Glomerular endothelial cell (primary cell): ENCODE data around the gene DNAJB8. TPM values are rescaled to one million over a fixed set of nuclear protein-coding genes. Genes with fewer than 3 reads are reported as not detected.
A peak's percentile ranks its signal among the peaks of the same experiment; 100 is the strongest.

ENCODE experiments used
- DNase-seq: peaks from one replicate; pipeline ENCODE4 v3.0.0-alpha.2; 2011; ENCODE audit warnings: low read depth, low spot score; ENCODE audit errors: extremely low read depth
- total RNA-seq: library from RNA; depleted of rRNA; stranded (reverse); fragments of >200 nt; gene quantifications from 2 replicates; pipeline ENCODE4 v1.2.3, GENCODE V29; 2015

DNAJB8 gene
- total RNA-seq, 1 donor from 2014 or later: not detected

GRCh38 chr3:128429751-128430150 is 36.9 kb downstream of the DNAJB8 start:
- no peak for DNase-seq

DNA sequence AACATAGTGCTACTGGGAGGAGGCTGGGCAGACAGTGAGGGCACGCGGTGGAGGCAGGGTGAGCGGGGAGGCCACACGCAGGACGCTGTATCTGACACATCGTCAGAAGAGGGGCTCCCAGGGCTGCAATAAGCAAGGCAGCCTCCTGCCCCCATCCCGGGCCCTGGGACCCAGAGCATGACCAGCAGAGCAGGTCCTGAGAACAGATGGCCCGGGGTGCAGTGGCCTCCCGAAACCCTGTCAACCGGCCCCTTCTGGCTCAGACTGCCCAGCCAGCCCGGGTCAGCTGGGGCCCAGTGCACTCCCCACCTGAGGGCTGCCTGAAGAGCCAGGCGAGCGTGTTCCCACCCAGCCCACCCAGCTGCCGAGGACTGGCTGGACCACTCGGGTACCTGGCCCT is 37.4 kb downstream of the DNAJB8 start:
- no peak for DNase-seq

- DNase-seq: no peak
These were observed 38.5 kb downstream of the DNAJB8 start for GRCh38 chr3:128427872-128428822.

GRCh38 chr3:128427175-128427857 is 39.4 kb downstream of the DNAJB8 start:
- no peak for DNase-seq

GRCh38 chr3:128426128-128426921 is 40.4 kb downstream of the DNAJB8 start:
- DNase-seq: no peak

- DNase-seq: no peak
These were observed 40.9 kb downstream of the DNAJB8 start for GRCh38 chr3:128425846-128426127.

DNA sequence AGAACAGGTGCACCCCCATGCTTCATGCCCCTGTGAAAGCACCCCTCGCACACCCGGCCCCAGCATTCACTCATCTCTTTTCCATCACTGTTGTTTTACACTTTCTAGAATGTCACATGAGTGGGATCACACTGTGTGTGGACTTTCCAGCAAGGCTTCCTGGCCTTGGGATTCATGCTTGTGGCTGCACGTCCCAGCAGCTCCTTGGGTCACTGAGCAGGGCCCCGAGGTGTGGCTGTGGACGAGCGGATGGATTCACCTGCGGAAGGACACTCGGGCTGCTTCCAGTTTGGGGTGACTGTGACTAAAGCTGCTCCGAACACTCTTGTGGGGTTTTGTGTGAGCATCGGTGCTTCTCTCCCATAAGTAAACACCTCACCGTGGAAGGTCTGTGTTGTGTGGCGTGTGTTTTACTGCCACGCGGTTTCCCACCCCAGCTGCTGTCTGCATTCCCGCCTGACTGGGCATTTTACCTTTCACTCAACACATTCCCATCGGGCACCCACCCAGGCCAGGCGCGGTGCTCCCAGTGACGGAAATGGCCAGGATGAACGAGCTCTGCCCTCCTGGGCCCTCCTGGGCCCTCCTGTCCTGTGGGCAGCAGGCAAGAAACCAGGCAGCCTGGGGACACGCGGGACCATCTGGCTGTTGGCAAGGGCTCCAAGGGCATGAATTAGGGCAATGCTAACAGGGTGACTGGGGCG is 41.4 kb downstream of the DNAJB8 start:
- DNase-seq: no peak

GRCh38 chr3:128424508-128425069 is 42.1 kb downstream of the DNAJB8 start:
- peak; percentile 57 for DNase-seq

DNA sequence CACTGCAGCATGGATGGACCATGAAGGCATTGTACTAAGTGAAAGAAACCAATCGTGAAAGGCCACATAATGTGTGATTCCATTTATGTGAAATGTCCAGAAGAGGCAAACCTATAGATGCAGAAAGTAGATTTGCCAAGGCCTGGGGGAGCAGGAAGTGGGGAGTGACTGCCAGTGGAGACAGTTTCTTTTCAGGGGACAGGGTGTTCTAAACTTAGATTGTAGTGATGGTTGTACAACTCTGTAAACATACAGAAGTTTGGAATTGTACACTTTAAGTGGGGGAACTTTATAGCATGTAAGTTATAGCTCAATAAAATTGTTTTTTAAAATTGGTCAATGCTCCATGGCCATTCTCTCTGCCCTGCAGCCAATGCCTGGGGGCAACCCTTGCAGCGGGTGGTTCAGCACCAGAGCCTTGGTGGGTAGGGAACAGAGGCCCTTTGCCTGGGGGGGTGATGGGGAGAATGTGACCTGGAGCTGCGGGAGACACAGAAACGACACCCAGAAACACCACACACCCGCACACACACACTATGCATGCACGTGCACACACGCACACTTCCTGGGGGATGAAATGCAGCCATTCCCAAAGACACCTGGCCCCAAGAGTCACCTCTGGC is 43.1 kb downstream of the DNAJB8 start:
- no peak for DNase-seq

GRCh38 chr3:128422762-128423524 is 43.7 kb downstream of the DNAJB8 start:
- DNase-seq: no peak

DNA sequence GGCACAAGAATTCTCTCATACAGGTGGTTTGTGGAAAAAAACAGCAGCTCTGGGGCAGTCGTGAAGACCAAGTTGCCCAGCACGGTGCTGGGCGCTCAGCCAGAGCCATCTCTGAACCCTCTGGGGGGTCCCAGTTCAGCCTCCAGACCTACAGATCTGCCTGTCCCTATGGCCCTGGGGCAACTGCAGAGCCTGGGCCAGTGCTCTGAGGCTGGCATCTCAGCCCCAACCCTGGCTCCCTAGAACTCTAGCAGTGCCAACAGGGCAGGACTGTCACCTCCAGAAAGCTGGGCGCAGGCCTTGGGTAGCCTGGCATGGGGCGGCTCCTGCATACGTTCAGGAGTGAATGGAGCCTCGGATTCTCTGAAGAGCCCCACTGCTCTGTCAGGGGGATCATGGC is 44.7 kb downstream of the DNAJB8 start:
- no peak for DNase-seq

DNA sequence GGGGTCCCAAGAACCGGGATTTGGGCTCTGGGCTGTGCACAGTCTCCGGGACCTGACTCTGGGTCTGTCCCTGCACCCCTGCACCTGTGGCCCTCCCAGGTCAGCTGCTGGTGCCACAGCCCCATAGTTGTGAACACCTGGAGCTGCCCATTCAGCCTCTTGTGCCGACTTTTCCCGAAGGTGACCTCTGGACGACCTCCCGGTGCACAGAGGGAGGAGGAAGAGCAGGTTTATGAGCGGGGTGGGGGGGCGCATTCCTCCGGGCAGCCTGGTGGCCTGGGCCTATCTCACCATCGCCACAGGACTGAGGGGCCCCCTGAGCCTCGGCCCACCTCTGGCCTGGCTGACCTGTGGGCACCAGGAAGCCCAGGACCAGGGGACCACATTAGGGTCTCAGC is 45.3 kb downstream of the DNAJB8 start:
- DNase-seq: no peak

- DNase-seq: no peak
These were observed 45.8 kb downstream of the DNAJB8 start for GRCh38 chr3:128420720-128421438.

GRCh38 chr3:128420289-128420688 is 46.4 kb downstream of the DNAJB8 start:
- no peak for DNase-seq

DNA sequence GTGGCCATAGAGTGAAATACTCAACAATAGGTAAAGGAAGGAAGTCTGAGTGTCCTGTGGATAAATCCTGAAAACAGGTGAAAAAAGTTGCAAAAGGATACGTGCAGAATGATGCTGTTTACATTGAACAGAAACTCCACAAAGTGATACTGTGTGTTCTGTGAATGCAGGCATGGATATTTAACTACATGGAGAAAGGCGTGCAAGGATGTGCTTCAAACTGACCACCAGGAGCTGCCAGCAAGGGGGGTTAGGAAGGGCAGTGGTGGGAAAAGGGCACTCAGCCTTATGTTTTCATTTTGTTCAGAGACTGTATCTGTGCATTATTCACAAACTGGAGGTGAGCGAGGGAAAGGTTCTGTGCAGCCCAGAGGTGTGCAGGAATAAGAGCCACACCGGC is 47.4 kb downstream of the DNAJB8 start:
- DNase-seq: no peak

DNA sequence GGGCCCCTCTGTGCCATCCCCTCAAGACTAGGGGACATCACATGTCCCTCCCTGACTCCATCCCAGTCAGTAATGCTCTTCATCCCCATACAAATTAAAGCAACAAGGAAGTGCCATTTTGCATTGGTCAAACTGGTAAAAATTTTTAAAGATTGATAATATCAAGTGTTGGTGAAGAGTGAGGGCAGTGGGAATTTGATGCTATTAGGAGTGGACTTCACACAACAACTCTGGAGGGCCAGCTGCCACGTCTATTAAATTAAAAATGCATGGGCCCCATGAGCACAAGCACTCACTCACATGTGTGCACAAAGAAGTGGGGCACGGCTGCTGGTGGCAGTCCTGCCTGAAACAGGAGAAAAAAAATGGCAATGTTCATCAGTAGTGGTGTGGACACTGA is 47.8 kb downstream of the DNAJB8 start:
- no peak for DNase-seq

DNA sequence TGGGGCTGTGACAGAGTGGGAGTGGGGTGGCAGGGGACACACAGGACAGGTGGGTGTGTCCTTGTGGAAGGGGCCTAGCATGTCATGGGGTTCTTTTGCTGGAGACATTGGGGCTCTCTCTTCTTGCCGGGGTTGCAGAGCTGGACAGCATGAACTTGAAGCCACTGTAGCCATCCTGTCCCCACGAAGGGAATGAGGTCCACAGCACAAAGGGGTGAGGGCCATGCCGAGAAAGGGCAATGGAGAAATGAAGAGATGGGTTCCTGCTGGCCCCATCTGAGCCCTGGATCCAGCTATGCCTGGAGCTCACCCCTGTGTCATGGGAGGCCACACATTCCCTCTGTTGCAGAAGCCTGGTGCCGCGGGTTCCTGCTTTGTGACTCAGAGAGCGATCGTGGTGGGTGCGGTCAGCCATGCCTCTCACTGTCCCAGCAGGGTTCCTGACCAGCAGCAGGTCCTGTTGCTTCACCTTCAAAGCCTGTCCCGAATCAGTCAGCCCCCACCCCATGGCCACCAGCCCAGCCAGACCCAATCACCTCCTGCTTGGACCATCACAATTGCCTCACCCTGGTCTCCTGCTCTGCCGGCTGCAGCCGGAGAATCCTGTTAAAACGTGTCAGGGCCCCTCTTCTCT is 50.0 kb downstream of the DNAJB8 start:
- no peak for DNase-seq
